ENCODE measurements around the gene FKBP5.

DNA sequence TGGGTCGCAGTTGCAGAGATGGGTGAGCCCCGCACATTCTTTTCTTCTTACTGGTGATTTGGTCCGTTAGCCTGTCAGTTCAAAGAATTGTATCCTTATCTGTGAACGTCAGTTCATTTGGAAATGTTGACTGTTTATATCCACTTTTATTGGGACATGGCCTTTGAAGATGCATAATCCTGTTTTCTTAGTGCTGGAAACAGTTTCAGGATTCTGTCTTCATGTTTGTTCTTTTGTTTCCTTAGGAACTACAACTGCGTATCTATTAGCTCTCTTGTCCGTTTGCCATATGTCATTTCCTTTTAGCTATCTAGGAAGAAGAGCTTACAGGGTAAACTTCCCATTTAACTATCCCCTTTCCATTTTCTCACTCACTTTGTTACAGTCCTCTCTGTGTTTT lies 141.0 kb downstream of the FKBP5 start:
- no peak for TF ChIP-seq EZH2 (IDR thresholded peaks at IDR 0.05; ENCODE audit: borderline replicate concordance, low read length)
- TF ChIP-seq, protein P1, sequence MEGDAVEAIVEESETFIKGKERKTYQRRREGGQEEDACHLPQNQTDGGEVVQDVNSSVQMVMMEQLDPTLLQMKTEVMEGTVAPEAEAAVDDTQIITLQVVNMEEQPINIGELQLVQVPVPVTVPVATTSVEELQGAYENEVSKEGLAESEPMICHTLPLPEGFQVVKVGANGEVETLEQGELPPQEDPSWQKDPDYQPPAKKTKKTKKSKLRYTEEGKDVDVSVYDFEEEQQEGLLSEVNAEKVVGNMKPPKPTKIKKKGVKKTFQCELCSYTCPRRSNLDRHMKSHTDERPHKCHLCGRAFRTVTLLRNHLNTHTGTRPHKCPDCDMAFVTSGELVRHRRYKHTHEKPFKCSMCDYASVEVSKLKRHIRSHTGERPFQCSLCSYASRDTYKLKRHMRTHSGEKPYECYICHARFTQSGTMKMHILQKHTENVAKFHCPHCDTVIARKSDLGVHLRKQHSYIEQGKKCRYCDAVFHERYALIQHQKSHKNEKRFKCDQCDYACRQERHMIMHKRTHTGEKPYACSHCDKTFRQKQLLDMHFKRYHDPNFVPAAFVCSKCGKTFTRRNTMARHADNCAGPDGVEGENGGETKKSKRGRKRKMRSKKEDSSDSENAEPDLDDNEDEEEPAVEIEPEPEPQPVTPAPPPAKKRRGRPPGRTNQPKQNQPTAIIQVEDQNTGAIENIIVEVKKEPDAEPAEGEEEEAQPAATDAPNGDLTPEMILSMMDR (IDR thresholded peaks at IDR 0.05; ENCODE audit: low read length), result no peak

Data from OCI-LY1 (cell line).